Measurements from ENCODE around the gene MARK3.

DNA sequence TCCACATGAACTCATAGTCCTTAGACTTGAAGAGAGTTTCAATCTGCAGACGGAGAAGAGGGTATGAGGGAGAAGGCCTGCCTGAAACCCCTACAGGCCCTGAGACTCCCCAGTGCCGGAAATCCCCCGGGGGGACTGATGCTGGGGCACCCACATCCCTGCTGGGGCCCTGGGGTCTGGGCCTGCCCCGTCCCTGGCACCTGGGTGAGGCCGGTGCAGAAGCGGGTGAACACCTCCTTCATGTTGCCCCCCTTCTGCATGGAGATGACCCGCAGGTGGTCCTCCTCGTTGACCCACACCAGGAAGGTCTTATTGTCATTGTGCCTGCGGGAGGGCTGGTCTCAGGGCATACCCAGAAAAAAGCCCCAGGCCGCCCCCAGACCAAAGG lies 135.0 kb downstream of the MARK3 start:
- no peak for TF ChIP-seq POLR2A (IDR thresholded peaks at IDR 0.05)
- TF ChIP-seq, protein P1, sequence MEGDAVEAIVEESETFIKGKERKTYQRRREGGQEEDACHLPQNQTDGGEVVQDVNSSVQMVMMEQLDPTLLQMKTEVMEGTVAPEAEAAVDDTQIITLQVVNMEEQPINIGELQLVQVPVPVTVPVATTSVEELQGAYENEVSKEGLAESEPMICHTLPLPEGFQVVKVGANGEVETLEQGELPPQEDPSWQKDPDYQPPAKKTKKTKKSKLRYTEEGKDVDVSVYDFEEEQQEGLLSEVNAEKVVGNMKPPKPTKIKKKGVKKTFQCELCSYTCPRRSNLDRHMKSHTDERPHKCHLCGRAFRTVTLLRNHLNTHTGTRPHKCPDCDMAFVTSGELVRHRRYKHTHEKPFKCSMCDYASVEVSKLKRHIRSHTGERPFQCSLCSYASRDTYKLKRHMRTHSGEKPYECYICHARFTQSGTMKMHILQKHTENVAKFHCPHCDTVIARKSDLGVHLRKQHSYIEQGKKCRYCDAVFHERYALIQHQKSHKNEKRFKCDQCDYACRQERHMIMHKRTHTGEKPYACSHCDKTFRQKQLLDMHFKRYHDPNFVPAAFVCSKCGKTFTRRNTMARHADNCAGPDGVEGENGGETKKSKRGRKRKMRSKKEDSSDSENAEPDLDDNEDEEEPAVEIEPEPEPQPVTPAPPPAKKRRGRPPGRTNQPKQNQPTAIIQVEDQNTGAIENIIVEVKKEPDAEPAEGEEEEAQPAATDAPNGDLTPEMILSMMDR (IDR thresholded peaks at IDR 0.05), result no peak
